GM04504 (cell line): ENCODE data around the gene P3R3URF.
"Not testable (repeated sequence)": the region's sequence is repeated elsewhere in the genome, so short reads cannot be mapped to it uniquely, and the experiment has no call there.

Experiments used
- DNase-seq: peaks from one replicate; pipeline ENCODE4 v3.0.0-alpha.2; 2012; ENCODE audit warnings: low read depth

The P3R3URF gene

DNA sequence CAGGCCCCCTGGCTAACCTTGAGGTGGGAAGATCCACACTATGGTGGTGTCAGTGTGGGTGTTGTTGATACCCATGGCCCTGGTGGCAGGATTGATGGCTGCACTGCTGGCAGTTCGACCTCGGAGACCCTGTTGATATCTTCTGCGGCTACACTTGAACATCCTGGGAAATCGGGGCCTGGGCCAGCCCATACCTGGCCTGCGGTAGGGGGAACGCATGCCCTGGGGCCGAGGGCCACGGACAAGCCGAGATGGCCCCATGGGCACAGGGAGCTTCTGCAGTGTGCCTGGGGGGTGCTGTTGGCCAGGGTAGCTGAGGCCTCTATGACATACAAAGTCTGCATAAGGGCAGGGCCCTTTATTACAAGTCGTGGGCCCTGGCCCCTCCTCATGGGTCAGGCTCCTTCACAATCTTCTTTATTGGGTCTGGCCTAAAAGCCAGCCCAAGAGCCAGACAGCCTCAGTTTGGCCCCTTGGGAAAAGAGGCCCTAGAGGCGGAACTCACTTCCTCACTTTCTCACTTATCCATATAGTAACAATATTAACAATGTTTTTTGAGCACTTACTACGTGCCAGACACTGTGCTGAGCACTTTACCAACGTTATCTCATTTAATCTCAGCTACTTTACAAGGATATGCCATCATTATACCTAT is at the start of gene P3R3URF:
Gene P3R3URF (minus strand): TSS at position 278 of the 655 bp plus-strand sequence. CDS start 17 bp downstream, at position 261.
- no peak for DNase-seq

DNA sequence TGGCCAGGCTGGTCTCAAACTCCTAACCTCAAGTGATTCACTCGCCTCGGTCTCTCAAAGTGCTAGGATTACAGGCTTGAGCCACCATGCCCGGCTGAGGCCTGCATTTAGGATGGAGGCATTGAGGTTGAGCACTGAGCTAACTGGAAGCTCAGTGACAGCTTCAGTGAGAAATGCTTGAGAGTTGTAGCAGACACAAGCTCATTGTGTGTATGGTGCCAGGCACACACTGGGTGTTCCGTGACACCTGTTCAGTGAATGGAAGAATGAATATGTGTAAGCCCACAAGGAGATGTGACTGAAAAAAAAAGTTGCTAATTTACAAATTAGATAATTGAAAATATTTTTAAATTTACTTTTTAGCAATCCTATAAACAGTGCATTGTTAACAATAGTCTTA is 48.7 kb upstream of the P3R3URF start:
- no peak for DNase-seq

DNA sequence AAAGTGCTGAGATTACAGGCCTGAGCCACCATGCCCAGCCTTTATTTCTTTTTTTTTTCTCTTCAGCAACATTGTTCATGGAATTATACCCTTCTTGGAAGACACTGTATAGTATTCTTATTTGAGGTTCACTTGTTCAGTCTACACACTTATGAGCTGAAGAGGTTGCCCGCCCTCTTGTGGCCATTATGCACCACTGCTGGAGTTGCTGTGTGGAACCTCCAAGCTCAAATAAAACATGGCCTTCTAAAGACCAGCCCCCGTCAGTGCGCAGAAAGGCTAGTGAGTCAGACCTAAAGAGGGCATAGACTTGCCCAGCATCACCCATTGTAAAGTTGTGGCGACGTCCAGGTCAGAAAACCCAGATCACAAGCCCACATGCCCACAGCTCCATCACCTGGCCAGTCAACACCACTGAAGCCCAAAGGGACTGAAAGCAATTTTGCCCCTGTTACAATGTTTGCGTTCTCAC is 47.2 kb upstream of the P3R3URF start:
- DNase-seq = peak; percentile 58

DNA sequence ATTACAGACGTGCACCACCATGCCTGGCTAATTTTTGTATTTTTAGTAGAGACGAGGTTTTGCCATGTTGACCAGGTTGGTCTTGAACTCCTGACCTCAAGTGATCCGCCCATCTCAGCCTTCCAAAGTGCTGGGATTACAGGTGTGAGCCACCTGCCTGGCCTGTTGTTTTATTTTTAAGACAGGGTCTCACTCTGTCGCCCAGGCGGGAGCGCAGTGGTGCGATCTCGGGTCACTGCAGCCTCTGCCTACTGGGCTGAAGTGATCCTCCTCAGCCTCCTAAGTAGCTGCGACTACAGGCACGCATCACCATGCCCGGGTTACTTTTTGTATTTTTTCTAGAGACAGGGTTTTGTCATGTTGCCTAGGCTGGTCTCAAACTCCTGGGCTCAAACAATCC is 46.8 kb upstream of the P3R3URF start:
- DNase-seq = not testable (repeated sequence)

DNA sequence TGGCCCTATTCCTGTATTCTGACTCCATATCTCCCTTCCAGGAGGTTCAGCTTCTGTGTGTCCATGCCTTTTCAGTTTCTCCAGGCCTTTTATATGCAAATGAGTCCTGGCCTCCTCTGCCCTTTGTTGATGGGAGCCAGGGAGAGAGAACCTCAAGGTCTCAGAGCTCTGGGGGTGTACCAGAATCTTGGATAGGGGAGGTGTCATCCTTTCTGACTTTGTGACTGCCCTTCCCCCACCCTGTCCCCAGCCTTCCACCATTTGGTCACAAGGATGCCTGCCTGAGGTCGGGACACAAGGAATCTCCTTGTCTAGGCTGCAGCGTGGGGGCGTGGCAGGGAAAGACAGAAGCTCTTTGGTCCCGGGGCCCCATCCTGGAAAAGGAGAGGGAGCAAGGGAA is 45.5 kb upstream of the P3R3URF start:
- no peak for DNase-seq

DNA sequence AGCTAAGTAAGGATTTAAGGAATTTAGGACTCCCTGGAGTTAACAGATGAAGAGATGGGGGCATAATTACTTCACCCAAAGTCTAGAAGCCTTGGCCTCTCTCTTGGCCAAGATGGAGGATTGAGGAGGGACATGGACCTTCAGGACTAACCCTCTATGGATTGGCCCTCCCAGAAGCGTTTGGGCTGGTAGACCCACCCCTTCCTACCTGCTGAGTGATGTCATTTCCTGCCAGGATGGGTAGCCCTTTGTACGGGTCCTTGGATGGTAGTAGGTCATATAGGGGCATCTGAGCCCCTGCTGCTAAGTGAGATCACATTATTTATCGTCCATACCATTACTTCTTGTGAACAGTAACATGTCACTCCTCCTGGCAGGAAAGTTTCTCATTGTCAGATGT is 44.5 kb upstream of the P3R3URF start:
- no peak for DNase-seq

DNA sequence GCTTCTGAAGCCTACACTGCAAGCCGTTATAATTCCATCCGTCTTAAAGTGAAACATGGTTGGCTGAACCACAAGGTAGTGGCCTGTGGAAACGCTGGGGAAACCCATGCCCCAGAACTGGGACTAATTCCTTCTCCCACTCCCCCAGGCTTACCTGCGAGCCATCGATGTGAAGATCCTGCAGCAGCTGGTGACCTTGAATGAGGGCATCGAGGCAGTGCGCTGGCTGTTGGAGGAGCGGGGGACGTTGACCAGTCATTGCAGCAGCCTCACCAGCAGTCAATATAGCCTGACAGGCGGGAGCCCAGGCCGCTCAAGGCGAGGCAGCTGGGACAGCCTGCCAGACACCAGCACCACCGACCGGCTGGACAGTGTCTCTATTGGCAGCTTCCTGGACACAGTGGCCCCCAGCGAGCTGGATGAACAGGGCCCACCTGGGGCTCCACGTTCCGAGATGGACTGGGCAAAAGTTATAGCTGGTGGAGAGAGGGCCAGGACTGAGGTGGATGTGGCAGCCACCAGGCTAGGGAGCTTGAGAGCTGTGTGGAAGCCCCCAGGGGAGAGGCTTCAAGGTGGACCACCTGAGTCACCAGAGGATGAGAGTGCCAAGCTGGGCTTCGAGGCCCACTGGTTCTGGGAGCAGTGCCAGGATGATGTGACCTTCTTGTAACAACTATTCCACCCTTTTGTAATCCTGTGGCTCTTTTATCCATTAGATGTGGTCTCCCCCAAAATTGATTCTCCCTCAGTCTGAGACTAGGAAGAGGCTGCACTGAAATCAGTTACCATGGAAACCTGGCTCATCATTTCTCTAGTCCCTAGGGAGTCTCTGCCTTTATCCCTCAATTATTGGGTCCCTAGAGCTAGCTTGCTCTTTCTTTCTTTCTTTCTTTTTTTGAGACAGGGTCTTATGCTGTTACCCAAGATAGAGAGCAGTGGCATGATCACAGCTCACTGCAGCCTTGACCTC is 43.5 kb upstream of the P3R3URF start:
- DNase-seq = no peak

DNA sequence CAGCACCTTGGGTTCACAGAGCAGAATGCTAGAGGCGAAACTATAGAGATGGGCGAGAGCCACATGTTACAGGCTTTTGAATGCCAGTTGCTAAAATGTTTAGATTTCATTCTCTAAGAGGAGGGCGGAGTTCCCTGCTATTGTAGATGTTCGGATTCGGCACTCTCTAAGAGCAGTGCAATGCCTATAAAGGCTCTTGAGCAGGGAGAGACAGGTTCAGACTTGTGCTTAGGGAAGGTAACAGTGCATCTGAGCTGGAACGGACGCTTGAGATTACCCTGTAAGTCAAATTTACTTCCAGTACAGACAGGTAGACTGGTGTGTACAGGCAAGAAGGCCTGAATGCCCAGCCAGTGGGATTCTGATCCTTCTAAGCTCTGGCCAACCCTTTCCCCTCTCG is 42.2 kb upstream of the P3R3URF start:
- no peak for DNase-seq

DNA sequence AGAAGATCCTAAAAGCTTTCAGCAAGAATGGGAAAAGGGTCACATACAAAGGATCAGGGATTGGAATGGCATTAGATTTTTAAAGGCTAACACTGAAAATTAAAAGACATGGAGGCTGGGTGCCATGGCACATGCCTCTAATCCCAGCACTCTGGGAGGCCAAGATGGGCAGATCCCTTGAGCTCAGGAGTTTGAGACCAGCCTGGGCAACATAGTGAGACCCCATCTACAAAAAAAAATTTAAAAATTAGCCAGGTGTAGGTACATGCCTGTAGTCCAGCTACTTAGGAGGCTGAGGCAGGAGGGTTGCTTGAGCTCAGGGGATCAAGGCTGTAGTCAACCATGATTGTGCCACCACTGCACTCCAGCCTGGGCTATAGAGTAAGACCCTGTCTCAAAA is 39.2 kb upstream of the P3R3URF start:
- DNase-seq = no peak

DNA sequence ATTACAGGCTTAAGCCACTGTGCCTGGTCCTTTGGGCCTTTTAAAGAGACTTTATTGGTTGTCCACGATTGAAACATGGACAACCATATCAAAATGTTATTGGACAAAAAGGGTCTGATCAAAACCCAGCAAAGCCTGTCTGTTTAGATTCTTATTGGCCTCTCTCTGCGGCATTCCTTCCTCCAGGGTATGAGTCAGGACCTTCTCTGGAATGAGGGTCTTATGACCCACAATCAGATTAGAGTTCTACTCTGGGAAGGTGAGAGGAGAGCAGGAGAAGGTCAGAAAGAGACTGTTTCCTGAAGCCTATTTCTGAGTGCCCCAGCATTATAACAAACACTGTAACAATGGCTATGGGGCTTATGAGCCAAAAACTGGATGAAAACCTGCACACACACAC is 34.8 kb upstream of the P3R3URF start:
- DNase-seq = no peak

DNA sequence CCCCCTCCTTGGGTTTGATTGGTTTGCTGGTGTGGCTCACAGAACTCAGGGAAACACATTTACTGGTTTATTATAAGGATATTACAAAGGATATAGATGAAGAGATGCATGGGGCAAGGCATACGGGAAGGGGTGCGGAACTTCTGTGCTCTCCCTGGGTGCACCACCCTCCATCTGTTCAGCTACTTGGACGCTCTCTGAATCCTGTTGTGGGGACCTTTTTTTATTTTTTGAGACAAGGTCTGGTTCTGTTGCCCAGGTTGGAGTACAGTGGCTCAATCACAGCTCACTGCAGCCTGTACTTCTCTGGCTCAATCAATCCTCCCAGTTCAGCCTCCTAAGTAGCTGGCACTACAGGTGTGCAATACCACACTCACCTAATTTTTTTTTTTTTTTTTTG is 34.3 kb upstream of the P3R3URF start:
- DNase-seq = no peak

DNA sequence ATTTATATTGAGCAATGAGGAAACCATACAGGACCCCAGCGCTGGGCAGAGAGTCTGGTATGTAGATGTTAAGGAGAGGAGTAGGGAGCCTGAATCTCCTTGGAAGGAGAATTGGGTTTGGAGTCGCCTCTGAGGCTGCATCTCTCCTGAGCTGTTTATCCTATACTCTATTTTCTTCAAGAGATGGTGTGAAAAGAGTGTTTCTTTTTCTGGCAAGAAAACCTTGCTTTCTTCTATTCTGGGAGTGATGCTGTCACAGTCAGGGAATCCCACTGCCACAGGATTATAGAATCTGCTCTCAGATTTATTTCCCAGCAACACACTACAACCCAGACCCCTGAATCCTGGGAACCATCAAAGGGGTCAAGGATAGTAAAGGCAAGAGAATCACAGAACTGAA is 30.1 kb upstream of the P3R3URF start:
- DNase-seq = no peak

DNA sequence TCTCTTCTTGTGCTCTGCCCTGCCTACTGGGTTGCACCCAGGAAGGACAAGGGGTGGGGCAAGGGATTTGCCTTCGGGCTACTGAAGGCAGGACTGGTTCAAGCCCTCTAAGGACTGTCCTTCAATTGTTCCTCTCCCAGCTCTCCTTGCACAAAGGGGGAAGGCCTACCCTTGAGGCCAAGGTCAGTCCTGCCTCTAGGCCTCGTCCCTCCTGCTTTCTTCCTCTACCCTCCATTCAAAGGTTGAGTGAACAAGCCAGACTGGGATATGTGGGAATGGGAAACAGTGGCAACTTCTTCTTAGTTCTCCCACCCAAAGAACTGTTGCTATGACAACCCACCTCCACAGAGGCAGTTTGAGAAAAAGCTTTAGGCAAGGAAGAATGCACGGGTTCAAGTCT is 29.5 kb upstream of the P3R3URF start:
- DNase-seq = no peak

DNA sequence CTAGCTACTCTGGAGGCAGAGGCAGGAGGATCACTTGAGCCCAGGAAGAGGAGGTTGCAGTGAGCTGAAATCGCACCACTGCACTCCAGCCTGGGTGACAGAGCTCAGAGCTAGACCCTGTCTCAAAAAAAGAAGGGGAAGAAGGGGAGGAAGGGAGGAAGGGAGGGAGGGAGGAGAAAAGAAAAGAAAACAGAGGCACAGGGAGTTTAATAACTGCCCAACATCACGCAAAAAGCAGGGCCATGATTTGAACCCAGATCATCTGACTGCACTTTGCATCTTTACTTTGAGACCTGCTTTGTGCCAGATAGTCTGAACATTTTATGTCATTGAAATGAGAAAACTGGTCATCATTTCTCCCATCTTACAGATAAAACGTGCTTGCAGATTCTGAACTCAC is 28.9 kb upstream of the P3R3URF start:
- no peak for DNase-seq

DNA sequence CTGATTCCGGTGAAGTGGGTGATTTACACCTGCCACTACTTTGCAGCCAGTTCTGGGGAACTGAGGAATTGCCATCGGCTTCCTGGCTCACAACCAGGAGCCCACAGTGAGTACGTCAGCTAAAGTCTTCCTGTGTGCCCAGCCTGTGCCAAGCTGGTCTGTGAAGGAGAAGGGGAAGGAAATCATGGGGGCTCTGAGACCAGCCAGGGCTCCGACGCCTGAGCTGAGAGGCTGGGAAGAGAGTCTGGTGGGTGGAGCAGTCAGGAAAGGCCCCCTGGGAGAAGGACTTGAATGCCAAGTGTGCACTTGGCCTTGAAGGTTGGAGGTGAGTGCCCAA is 28.1 kb upstream of the P3R3URF start:
- no peak for DNase-seq

DNA sequence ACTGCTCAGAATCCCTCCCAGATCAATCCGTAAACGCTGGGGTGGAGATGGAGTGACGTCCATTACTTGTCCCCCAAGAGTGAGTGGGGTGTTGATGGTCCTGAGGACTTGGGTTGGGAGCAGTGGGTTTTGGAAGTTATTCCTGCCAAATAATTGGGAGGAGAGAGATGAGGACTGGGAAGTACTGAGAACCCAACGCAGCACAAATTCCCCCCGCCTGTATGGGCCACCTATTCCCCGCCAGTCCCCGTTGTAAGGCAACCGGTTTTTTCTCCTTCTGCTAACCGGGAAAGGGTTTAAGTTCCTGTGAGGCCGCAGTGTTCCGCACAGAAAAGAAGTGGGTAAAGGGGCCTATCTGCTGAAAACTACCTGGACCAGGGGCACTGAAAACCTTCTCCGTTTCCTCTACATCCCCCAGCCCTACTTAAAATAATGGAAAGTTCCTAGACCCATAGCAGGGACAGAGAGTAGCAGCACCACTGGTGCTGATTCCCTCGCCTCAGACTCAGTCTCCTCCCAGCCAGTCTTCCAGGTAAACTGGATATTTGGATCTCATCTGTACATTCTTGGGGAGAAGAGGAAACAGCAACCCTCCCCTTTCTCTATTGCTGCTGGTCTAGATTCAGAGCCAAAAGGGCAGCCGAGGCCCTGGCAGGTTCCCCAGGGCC is 27.6 kb upstream of the P3R3URF start:
- DNase-seq = no peak

DNA sequence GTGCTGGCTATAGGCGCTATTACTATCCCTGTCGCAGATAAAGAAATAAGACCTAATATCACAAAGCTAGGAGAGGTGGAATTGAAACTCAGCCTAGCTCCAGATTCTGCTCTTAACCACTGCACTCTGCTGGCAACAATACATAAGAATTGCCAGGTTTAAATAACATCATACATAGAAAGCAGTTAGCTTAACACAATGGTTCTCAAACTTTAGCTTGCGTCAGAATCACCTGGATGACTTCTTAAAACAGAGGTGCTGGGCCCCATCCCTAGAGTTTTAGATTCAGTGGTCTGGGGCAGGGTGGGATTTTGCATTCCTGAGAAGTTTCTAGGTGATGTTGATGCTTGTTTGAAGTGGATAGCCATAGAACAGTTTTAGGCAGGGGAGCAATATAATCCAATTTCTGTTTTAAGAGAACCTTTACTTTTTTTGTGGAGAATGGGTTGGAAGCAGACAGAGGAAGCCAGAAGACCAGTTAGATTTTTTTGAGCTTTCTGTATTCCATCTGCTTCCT is 23.0 kb upstream of the P3R3URF start:
- DNase-seq = no peak

DNA sequence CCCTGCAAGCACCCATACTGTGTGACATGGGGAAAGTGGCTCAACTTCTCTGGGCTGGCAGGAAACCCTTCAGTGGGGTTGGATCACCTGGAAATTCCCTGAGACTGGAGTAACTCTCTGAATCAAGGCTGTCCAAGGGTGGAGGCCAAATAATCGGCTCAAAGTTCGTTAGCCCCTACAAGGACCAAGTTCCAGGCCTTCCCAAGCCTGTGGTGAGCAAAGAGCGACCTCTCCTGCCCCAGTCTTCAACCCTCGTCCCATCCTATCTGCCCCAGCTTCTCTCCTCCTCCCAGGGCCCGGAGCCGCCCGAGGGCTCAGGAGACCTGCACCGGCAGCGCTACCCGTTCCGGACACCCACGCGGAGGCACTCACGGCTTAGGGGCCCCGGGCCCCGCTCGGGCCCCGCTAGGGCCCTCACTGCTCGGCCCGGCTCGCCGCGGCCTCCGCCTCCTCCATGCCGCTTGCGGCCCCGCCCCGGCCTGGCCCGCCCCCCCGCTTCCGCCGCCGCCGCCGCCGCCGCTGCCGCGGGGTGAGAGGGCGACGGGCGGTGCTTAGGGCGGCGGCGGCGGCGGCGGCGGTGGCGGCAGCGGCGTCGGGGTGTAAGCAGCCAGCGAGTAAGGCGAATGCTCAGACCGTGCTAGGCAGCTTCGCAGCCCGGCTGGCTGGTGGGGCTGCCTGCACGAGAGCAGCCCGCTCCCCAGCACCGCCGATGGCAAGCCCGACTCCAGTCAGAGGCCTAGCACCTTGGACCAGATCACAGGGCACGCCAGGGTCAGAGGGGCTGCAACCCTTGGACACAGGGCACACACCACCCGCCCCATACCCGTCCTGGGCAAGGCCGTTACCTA is 21.9 kb upstream of the P3R3URF start, which contains the start of gene POMGNT1:
Gene POMGNT1 (minus strand): TSS at position 471 of the 848 bp plus-strand sequence. CDS start 613 bp downstream, outside the sequence.
- no peak for DNase-seq

DNA sequence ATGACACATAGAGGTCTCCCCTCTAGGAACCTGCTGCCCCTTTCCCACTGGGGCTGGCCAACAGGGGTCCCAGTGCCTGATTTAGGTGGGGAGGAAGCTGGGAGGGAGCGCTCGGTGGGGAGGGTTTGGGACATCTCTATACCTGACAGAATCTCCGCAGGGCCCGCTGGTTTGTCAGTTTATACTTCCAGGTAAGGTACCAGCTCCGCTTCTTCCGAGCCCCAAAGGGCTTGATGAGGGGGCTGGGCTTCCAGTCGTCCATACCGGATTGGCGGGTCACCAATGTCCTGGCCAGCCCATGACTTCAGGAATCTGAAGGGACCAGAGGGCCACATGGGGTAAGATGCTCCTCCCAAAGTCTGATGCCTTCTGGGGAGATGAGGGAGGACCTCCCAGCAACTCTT is 21.3 kb upstream of the P3R3URF start:
- DNase-seq = no peak

DNA sequence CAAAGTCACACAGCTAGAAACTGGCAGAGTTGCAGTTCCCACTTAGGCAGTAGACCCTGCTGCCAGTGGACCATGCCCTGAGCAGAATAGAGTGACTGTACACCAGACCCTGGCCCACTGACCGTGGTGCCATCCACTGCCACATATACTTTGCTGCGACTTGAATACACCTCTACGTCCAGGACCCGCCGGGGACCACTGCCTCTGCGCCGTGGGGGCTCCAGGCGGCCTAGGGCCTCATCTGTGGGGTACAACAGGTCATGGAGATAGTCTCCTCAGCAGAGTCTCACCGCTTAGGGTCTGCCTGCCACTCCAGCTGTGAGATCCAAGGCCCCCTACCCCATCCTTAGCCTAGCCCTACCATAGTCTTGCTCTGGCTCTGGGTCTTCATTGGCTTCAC is 20.3 kb upstream of the P3R3URF start:
- no peak for DNase-seq

DNA sequence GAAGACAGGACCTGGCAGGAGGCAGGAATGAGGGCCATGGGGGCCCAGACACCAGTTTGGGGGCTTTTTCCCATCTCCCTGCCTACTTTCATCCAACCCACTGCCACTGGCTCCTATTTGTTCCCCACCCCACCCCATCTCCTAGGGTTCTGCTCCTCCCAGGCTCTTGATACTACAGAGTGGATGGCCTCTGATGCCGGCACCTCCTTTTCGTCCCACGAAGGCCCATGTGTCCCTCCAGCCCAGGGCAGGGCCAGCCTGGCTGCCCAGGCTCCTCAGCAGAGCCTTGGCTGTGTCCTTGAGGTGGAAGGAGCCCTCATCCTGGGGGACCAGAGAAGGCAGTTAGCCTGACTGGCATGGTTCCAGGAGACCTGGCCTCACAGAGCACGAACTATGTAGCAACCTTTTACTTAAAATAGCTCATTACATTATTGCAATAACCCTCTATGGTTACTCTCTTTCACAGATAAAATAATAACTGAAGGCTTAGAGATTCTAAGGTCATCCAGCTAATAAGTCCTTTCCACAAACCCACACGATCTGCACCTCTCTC is 18.4 kb upstream of the P3R3URF start:
- DNase-seq = no peak
